Mesenchymal stem cell (in vitro differentiated cells and primary cell): ENCODE data around the gene CSF3.

Experiments used
- DNase-seq: peaks from one replicate; pipeline ENCODE4 v3.0.0-alpha.2; 2013
- H2AFZ ChIP-seq: one replicate; pipeline ENCODE4 v1.6.1; 2013; ENCODE audit warnings: low read depth, mild to moderate bottlenecking, control low read depth, inconsistent platforms, low read length, moderate library complexity
- H2AK5ac ChIP-seq: 2 replicates; pipeline ENCODE4 v1.6.1; 2013; ENCODE audit warnings: low read length, moderate library complexity, mild to moderate bottlenecking, inconsistent platforms; ENCODE audit not compliant: severe bottlenecking
- H2BK120ac ChIP-seq: one replicate; pipeline ENCODE4 v1.6.1; 2013; ENCODE audit warnings: low read depth, mild to moderate bottlenecking, inconsistent platforms, low read length, moderate library complexity
- H2BK12ac ChIP-seq, 2 experiments: one replicate each; pipeline ENCODE4 v1.6.1; 2013; ENCODE audit warnings: inconsistent platforms in 2 of 2, low read length in 2 of 2, mild to moderate bottlenecking in 2 of 2, moderate library complexity in 2 of 2, control low read depth in 1 of 2
- H2BK15ac ChIP-seq: one replicate; pipeline ENCODE4 v1.6.1; 2013; ENCODE audit warnings: mild to moderate bottlenecking, low read depth, inconsistent platforms; ENCODE audit not compliant: poor library complexity, severe bottlenecking
- H2BK5ac ChIP-seq: 2 replicates; pipeline ENCODE4 v1.6.1; 2013; ENCODE audit warnings: low read depth, mild to moderate bottlenecking, low read length, control low read depth, inconsistent platforms; ENCODE audit not compliant: poor library complexity, severe bottlenecking
- H3K14ac ChIP-seq, 2 experiments: one replicate each; pipeline ENCODE4 v1.6.1; 2013; ENCODE audit warnings: inconsistent platforms in 2 of 2, low read length in 2 of 2, control low read depth in 1 of 2, mild to moderate bottlenecking in 1 of 2, moderate library complexity in 1 of 2
- H3K18ac ChIP-seq, 2 experiments: one replicate each; pipeline ENCODE4 v1.6.1; 2013; ENCODE audit warnings: inconsistent platforms in 2 of 2, low read length in 2 of 2, control low read depth in 1 of 2, low read depth in 1 of 2, mild to moderate bottlenecking in 1 of 2
- H3K23ac ChIP-seq, 2 experiments: one replicate each; pipeline ENCODE4 v1.6.1; 2013; ENCODE audit warnings: inconsistent platforms in 2 of 2, low read length in 2 of 2, mild to moderate bottlenecking in 2 of 2, moderate library complexity in 2 of 2, control low read depth in 1 of 2
- H3K27ac ChIP-seq: 2 replicates; pipeline ENCODE4 v1.5.1; 2013; ENCODE audit warnings: mild to moderate bottlenecking, moderate library complexity, low read length, control low read depth, inconsistent platforms; ENCODE audit not compliant: poor library complexity, severe bottlenecking
- H3K27me3 ChIP-seq, 2 experiments: 2 replicates each; pipeline versions ENCODE4 v1.6.1 to v1.7.0; 2013; ENCODE audit warnings: low read length in 2 of 2, mild to moderate bottlenecking in 2 of 2, moderate library complexity in 2 of 2, control low read depth in 1 of 2, inconsistent platforms in 1 of 2; ENCODE audit not compliant: control insufficient read depth in 1 of 2, insufficient read depth in 1 of 2
- H3K36me3 ChIP-seq, 2 experiments: 2 replicates each; pipeline versions ENCODE4 v1.6.1 to v1.7.0; 2013; ENCODE audit warnings: low read length in 2 of 2, control low read depth in 1 of 2, inconsistent platforms in 1 of 2, low read depth in 1 of 2, mild to moderate bottlenecking in 1 of 2; ENCODE audit not compliant: insufficient read depth in 2 of 2, control insufficient read depth in 1 of 2
- H3K4ac ChIP-seq, 2 experiments: one replicate each; pipeline ENCODE4 v1.6.1; 2013; ENCODE audit warnings: inconsistent platforms in 2 of 2, low read length in 2 of 2, mild to moderate bottlenecking in 2 of 2, moderate library complexity in 2 of 2, control low read depth in 1 of 2, low read depth in 1 of 2
- H3K4me1 ChIP-seq: 2 replicates; pipeline ENCODE4 v1.6.1; 2013; ENCODE audit warnings: low read depth, low read length, control low read depth; ENCODE audit not compliant: control insufficient read depth, insufficient read depth
- H3K4me2 ChIP-seq: 2 replicates; pipeline ENCODE4 v1.6.1; 2013; ENCODE audit warnings: low read length, mild to moderate bottlenecking, inconsistent platforms; ENCODE audit not compliant: poor library complexity, severe bottlenecking
- H3K4me3 ChIP-seq, 2 experiments: 2 replicates each; pipeline versions ENCODE4 v1.5.1 to v1.7.0; 2013; ENCODE audit warnings: low read length in 2 of 2, mild to moderate bottlenecking in 2 of 2, control low read depth in 1 of 2, low read depth in 1 of 2; ENCODE audit not compliant: insufficient read depth in 1 of 2
- H3K79me1 ChIP-seq: replicated peaks from 2 replicates; pipeline ENCODE4 v1.6.1; 2013; ENCODE audit warnings: mild to moderate bottlenecking, control low read depth, low read length, inconsistent platforms; ENCODE audit not compliant: poor library complexity, severe bottlenecking
- H3K9ac ChIP-seq: 2 replicates; pipeline ENCODE4 v1.7.0; 2013; ENCODE audit warnings: mild to moderate bottlenecking, low read length, moderate library complexity
- H3K9me3 ChIP-seq: 2 replicates; pipeline ENCODE4 v1.7.0; 2013; ENCODE audit warnings: mild to moderate bottlenecking, low read length; ENCODE audit not compliant: control insufficient read depth
- H4K8ac ChIP-seq: one replicate; pipeline ENCODE4 v1.6.1; 2013; ENCODE audit warnings: inconsistent platforms, mild to moderate bottlenecking, low read length, moderate library complexity
- H4K91ac ChIP-seq: one replicate; pipeline ENCODE4 v1.6.1; 2013; ENCODE audit warnings: mild to moderate bottlenecking, low read length, inconsistent platforms
- WGBS: methylation state at CpG from one replicate; pipeline ENCODE4 v1.1.7; 2013; ENCODE audit warnings: mixed read lengths; 5-methylcytosine and 5-hydroxymethylcytosine counted together

Gene CSF3

DNA sequence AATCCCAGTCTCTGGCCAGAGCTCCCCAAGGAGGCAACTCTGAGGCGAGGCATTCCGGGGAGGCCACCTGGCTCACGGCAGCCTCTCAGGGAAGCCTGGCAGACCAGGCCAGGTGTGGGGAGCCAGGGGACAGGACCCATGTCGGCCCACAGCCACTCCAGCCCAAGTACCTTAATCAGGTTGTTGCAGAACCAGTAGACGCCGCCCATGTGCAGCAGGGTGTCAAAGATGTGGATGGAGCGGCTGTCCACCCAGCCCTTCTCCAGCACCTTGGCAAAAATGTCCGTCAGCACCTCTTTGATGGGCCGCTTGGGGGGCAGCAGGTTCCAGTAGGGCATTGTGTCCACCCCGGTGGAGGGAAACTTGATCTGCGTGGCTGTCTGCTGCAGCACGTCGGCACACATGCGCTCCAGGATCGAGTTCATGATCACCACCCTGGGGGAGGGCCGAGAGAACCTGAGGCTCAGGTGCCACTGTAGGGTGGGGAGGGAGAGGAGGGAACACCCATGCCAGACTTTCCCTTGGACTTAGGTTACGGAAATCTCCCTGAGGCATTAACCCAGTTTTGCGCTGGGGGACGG lies 7.8 kb downstream of the CSF3 start:
- H2BK12ac ChIP-seq = peak overlapping the region in 1 of 2 experiments; percentile 10
- no peak overlapping the region for H3K23ac ChIP-seq
- 94% methylated on average over 19 of the region's 19 CpGs for WGBS
- no peaks in the 10 kb centered on the region for H3K9me3 ChIP-seq
- H2AK5ac ChIP-seq = no peak overlapping the region
- peaks cover 35 to 53% of the 10 kb centered on the region in 2 experiments for H3K36me3 ChIP-seq
- H2AFZ ChIP-seq = no peak overlapping the region
- no peak overlapping the region for H4K91ac ChIP-seq
- no peak overlapping the region for H3K18ac ChIP-seq
- H3K79me1 ChIP-seq = no peaks in the 10 kb centered on the region
- H4K8ac ChIP-seq = no peak overlapping the region
- no peak overlapping the region for H3K4me2 ChIP-seq
- no peak for DNase-seq
- no peaks in the 10 kb centered on the region for H3K27me3 ChIP-seq
- H3K14ac ChIP-seq = no peak overlapping the region
- H2BK5ac ChIP-seq = no peak overlapping the region
- no peak overlapping the region for H3K4ac ChIP-seq
- no peak overlapping the region for H2BK120ac ChIP-seq
- no peak overlapping the region for H3K27ac ChIP-seq
- H3K9ac ChIP-seq = no peak overlapping the region
- no peak overlapping the region for H3K4me3 ChIP-seq
- H3K4me1 ChIP-seq = peaks cover 55% of the 10 kb centered on the region
- no peak overlapping the region for H2BK15ac ChIP-seq

DNA sequence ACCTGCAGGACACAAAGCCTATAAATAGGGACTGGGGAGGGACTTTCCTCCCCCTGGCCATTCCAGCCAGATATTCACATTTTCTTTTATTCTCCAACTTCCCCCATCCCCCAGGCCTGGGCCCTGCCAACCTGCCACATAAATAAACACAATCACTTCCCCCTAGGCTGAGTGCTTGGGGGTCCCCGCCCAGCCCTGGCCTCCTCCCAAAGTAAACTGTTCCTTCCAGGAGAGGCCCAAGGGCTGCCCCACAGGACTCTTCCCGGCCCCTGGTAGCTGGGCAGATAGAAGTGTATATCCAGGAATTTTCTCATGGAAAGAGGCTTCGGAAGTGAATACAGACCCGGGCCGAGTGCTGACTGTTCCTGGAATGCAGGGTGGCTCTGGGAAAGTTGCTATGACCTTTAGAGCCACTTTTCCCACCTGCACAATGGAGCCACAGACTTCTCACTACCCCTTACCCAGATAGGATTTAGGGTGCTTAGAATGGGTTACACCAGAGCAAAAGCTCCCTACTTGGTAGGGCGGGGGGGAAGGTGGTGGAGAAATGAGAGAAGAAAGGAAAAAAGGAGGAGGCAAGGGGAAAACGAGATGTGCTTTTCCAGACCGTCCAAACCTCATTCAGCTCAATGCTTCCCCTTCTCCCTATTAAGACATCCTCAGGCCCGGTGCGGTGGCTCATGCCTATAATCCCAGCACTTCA lies 8.5 kb downstream of the CSF3 start:
- no peak overlapping the region for H3K18ac ChIP-seq
- peaks cover 41 to 56% of the 10 kb centered on the region in 2 experiments for H3K36me3 ChIP-seq
- H4K8ac ChIP-seq = no peak overlapping the region
- H3K27me3 ChIP-seq = no peaks in the 10 kb centered on the region
- no peak overlapping the region for H3K23ac ChIP-seq
- no peak overlapping the region for H3K9ac ChIP-seq
- H3K27ac ChIP-seq = no peak overlapping the region
- H2AFZ ChIP-seq = no peak overlapping the region
- no peak overlapping the region for H2BK15ac ChIP-seq
- DNase-seq = no peak
- no peak overlapping the region for H3K14ac ChIP-seq
- no peak overlapping the region for H3K4ac ChIP-seq
- H3K9me3 ChIP-seq = no peaks in the 10 kb centered on the region
- no peak overlapping the region for H2BK12ac ChIP-seq
- no peak overlapping the region for H3K4me2 ChIP-seq
- H3K4me1 ChIP-seq = peaks cover 48% of the 10 kb centered on the region
- 80% methylated on average over 3 of the region's 10 CpGs for WGBS
- no peaks in the 10 kb centered on the region for H3K79me1 ChIP-seq
- no peak overlapping the region for H2BK5ac ChIP-seq
- no peak overlapping the region for H2BK120ac ChIP-seq
- no peak overlapping the region for H2AK5ac ChIP-seq
- H4K91ac ChIP-seq = no peak overlapping the region
- H3K4me3 ChIP-seq = no peak overlapping the region

DNA sequence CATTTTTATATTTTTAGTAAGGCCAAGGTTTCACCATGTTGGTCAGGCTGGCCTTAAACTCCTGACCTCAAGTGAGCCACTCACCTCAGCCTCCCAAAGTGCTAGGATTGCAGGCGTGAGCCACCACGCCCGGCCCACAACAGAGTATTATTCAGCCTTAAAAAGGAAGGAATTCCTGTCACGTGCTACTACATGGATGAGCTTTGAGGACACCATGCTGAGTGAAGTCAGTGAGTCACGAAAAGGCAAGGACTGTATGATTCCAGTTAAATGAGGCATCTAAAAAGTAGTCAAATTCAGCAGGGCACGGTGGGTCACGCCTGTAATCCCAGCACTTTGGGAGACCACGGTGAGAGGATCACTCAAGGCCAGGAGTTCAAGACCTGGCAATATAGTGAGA lies 9.7 kb downstream of the CSF3 start:
- H3K14ac ChIP-seq = no peak overlapping the region
- H3K27ac ChIP-seq = peak overlapping the region; percentile 47

DNA sequence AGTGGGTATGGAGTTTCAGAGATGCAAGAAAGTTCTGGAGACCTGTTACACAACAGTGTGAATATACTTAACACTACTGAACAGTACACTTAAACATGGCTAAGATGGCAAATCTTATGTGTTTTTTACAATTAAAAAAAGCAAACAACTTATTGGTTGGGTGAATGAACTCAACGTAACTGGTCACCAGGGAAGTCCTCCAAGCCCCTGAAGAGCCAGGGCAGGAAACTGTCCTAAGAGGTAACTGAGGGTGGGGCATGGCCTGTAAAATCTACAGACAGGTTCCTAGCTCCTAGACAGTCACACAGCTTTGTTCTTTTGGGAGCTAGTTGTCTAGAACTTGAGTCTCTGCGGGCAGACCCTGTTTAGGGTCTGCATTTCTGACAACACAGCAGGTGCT lies 10.3 kb downstream of the CSF3 start:
- Histone ChIP-seq H3K9me3 (no peaks in the 10 kb centered on the region), H2BK15ac (no peak overlapping the region), H3K14ac (no peak overlapping the region), H4K91ac (no peak overlapping the region), H3K4me1 (peaks cover 36% of the 10 kb centered on the region), H2BK120ac (no peak overlapping the region), H2BK5ac (no peak overlapping the region), H4K8ac (no peak overlapping the region), H3K4me2 (no peak overlapping the region), H3K4me3 (no peak overlapping the region), H3K36me3 (peaks cover 45 to 53% of the 10 kb centered on the region in 2 experiments), H3K4ac (no peak overlapping the region), H2AFZ (no peak overlapping the region), H3K27ac (peak overlapping the region; percentile 47), H2BK12ac (no peak overlapping the region), H3K18ac (no peak overlapping the region), H3K9ac (no peak overlapping the region), H3K27me3 (no peaks in the 10 kb centered on the region), H3K79me1 (no peaks in the 10 kb centered on the region), H3K23ac (no peak overlapping the region), H2AK5ac (peak overlapping the region; percentile 27)
- no peak for DNase-seq
- 100% methylated on average over 2 of the region's 2 CpGs for WGBS

More for the DNA sequence above, 9.7 kb downstream of the CSF3 start:
- Histone ChIP-seq H3K4me1 (peaks cover 39% of the 10 kb centered on the region), H3K79me1 (no peaks in the 10 kb centered on the region), H3K36me3 (peaks cover 49 to 58% of the 10 kb centered on the region in 2 experiments), H2BK5ac (no peak overlapping the region), H4K91ac (no peak overlapping the region), H2BK120ac (no peak overlapping the region), H4K8ac (no peak overlapping the region), H3K27me3 (no peaks in the 10 kb centered on the region), H2BK12ac (no peak overlapping the region), H2AFZ (no peak overlapping the region), H3K18ac (no peak overlapping the region), H3K9ac (no peak overlapping the region), H3K9me3 (no peaks in the 10 kb centered on the region), H3K4me2 (no peak overlapping the region), H3K4ac (no peak overlapping the region), H2AK5ac (no peak overlapping the region), H3K4me3 (no peak overlapping the region), H2BK15ac (no peak overlapping the region), H3K23ac (no peak overlapping the region)
- 96% methylated on average over 8 of the region's 8 CpGs for WGBS
- no peak for DNase-seq
